Immature natural killer cell (primary cell): ENCODE data around the gene RAD51B. TPM values are rescaled to one million over a fixed set of nuclear protein-coding genes. Genes with fewer than 3 reads are reported as not detected.
A peak's percentile ranks its signal among the peaks of the same experiment; 100 is the strongest.
"Not testable (repeated sequence)": the region's sequence is repeated elsewhere in the genome, so short reads cannot be mapped to it uniquely, and the experiment has no call there.

Source experiments
- DNase-seq, 3 donors: peaks; one replicate each; pipeline ENCODE4 v3.0.0; 2022; ENCODE audit warnings: mixed read lengths in 1 of 3
- H3K27ac Mint-ChIP-seq, 6 donors: one replicate each; pipeline ENCODE4 v1.8.0; 2020; ENCODE audit warnings: mixed read lengths in 6 of 6, mild to moderate bottlenecking in 5 of 6, inconsistent platforms in 4 of 6, moderate library complexity in 3 of 6
- H3K27me3 Mint-ChIP-seq, 3 donors: one replicate each; pipeline ENCODE4 v1.8.0; 2020 to 2021; ENCODE audit warnings: low read depth in 3 of 3, mild to moderate bottlenecking in 3 of 3, mixed read lengths in 3 of 3, moderate library complexity in 3 of 3, inconsistent platforms in 1 of 3
- H3K36me3 Mint-ChIP-seq, 3 donors: one replicate each; pipeline ENCODE4 v1.8.0; 2020; ENCODE audit warnings: mixed read lengths in 3 of 3, inconsistent platforms in 2 of 3, mild to moderate bottlenecking in 2 of 3
- H3K4me1 Mint-ChIP-seq, 2 donors: one replicate each; pipeline ENCODE4 v1.8.0; 2020; ENCODE audit warnings: inconsistent platforms in 2 of 2, mild to moderate bottlenecking in 2 of 2, mixed read lengths in 2 of 2, moderate library complexity in 1 of 2
- H3K4me3 Mint-ChIP-seq, 5 donors: one replicate each; pipeline ENCODE4 v1.8.0; 2020; ENCODE audit warnings: mild to moderate bottlenecking in 5 of 5, mixed read lengths in 5 of 5, inconsistent platforms in 3 of 5, moderate library complexity in 3 of 5
- H3K9me3 Mint-ChIP-seq, 6 donors: one replicate each; pipeline ENCODE4 v1.8.0; 2020; ENCODE audit warnings: mild to moderate bottlenecking in 6 of 6, mixed read lengths in 6 of 6, inconsistent platforms in 4 of 6, moderate library complexity in 3 of 6
- polyA plus RNA-seq, 3 donors: library from polyadenylated mRNA; unstranded; fragments of 300-500 nt; fragmentation: Illumina TruSeq; gene quantifications; one replicate each; pipeline ENCODE4 v1.2.3, GENCODE V29; 2021

RAD51B gene
- polyA plus RNA-seq, 3 donors from 2014 or later, result 17.6 to 20.8 (median 17.7) TPM

DNA sequence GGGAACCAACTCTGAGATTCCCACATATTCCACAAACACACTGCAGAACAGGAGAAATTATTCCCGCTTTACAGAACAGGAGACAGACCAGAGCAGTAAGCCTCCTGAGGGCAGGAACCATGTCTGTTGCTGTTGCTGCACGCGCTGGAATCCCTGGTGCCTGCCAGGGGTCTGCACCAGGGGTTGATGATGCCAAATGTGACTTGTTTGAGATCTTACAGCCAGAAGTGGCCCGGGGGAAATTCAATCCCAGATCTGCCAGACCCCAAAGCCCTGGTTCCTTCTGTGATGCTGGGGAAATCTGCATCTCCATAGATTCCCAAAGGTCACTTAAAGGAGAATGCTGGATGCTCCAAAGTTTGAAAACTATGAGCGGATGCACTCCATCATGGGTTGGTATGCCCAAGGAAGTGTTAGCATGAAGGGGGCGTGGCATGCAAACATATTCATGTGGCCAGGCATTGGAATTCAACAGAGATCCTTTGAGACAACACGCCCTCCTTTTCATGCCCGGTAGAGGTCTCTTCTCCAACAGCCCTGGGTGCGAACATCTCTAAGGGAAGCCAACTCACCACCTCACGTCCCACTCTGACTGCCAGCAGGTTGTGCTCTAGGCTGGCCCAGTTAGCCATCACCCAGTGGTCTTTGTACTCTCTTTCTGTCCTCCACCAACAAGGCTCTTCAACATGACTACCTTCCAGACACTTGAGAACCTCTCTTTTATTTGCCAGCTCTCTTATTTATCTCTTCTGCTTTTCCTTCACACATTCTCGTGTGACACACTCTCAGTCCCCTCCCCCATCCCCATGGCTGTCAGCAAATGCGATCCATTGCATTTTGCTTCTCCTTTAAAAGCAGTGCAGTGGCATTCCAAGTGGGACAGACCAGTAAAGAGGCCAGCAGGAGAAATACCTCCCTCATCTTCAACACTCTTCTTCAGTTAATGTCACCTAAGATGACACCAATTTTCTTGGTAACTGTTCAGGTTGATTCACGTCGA, 841.9 kb downstream of the RAD51B start:
- DNase-seq, result no peak
- Mint-ChIP-seq H3K4me1 (peaks cover 27 to 44% of the 10 kb centered on the region in 2 donors), H3K27me3 (peaks cover 2 to 5% (median 5%) of the 10 kb centered on the region in 3 donors), H3K27ac (peak overlapping the region in 3 of 6 donors; percentile 2 to 60 (median 37)), H3K36me3 (no peaks in the 10 kb centered on the region), H3K9me3 (no peaks in the 10 kb centered on the region), H3K4me3 (peak overlapping the region in 1 of 5 donors; percentile 36)

DNA sequence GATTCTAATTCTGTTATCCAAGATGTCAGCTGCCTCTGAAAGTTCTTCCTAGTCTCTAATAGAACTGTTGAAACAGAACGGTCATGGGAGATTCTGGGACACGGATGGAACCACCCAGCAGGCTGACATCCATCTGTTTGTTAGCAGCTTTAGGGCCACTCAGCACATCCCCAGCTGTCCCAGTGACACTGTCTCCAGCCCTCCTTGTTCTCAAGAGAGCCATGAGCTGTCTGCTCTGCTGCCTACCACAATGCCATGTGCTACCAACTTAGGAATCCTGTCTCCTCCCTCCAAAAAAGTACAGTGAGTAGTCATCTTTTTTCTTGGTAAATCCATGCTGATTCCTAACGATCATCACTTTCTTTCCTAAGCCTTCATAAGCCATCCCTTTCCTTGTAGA, 842.8 kb downstream of the RAD51B start:
- Mint-ChIP-seq H3K9me3 (no peaks in the 10 kb centered on the region), H3K4me1 (peaks cover 27 to 49% of the 10 kb centered on the region in 2 donors), H3K27ac (peak overlapping the region in 3 of 6 donors; percentile 59 to 94 (median 74)), H3K4me3 (peak overlapping the region in 1 of 5 donors; percentile 36), H3K27me3 (peaks cover 2 to 5% (median 5%) of the 10 kb centered on the region in 3 donors), H3K36me3 (no peaks in the 10 kb centered on the region)
- DNase-seq, result no peak

DNA sequence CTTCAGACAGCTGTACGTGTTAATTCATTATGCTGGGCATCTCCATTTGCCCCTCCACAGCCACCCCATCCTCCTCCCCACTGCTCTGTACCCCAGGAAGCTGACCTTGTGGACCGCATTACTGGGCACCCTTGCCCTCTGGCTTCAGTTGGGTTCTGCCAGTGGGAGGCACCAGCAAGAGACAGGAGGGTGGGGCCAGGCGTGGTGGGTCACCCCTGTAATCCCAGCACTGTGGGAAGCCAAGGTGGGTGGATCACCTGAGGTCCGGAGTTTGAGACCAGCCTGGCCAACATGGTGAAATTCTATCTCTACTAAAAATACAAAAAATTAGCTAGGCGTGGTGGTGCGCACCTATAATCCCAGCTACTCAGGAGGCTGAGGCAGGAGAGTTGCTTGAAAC, 843.2 kb downstream of the RAD51B start:
- Mint-ChIP-seq H3K4me1 (peaks cover 27 to 49% of the 10 kb centered on the region in 2 donors), H3K27ac (peak overlapping the region; percentile 12 to 95 (median 84)), H3K4me3 (peak overlapping the region; percentile 64 to 91 (median 76))
- H3K9me3 Mint-ChIP-seq, H3K36me3 Mint-ChIP-seq, DNase-seq, H3K27me3 Mint-ChIP-seq: not testable (repeated sequence)

DNA sequence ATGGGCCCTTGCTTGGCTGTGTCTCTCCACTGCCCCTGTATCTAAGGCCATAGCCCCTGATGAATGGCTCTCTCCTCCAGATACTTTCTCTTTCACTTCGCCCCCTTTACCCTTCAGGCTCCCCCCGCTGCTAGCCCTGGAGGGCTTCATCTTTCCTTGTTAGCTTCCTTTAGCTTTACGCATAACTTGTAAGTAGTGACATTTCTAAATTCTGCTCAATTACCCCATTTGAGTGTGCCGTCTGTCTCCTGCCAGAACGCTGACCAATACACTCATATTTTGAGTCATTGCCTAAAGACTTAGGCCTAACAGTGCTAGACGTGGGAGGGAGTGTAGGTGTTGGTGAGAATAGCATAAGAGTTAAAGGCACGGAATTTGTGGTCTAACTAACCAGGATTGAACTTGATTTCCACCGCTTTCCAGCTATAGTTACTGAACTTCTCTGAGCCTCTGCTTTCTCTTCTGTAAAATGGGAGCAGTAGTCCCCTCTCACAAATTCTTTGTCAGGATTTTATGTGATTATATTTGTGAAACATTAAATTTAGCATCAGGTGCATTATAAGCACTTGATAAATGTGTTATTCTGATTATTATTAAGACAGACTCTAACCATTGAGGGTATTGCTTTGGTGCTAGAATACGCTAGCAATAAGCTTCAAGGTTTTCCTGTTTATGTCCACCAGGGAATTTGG, 844.0 kb downstream of the RAD51B start:
- Mint-ChIP-seq H3K36me3 (no peaks in the 10 kb centered on the region), H3K4me1 (peaks cover 27 to 49% of the 10 kb centered on the region in 2 donors), H3K9me3 (no peaks in the 10 kb centered on the region), H3K4me3 (peak overlapping the region; percentile 64 to 91 (median 76)), H3K27me3 (peaks cover 2 to 5% (median 5%) of the 10 kb centered on the region in 3 donors), H3K27ac (peak overlapping the region; percentile 12 to 95 (median 84))
- peak; percentile 20 to 42 (median 32) for DNase-seq

DNA sequence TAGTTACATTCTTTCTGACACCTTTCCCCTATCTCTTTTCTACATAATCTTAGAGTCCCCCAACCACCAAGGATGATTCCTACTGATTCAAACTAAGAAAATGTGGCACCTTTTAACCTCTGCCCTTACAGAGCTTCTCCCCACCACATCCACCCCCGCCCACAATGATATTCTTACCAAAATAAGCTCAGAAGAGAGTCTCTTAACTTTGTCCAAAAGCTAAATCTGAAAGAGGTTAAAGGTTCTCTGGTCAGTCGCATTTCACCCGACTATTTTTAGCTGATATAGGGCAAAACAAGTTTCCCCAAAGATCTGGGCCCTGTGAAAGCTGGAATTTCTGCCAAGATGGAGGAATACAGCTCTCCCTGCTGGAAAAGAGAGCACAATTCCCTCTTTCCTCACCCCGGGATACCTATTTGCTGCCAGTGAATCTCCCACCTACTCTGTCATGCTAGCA, 844.7 kb downstream of the RAD51B start:
- Mint-ChIP-seq H3K9me3 (no peaks in the 10 kb centered on the region), H3K27ac (peak overlapping the region; percentile 11 to 95 (median 61)), H3K36me3 (no peaks in the 10 kb centered on the region), H3K27me3 (peaks cover 2 to 5% (median 5%) of the 10 kb centered on the region in 3 donors), H3K4me3 (peak overlapping the region in 1 of 5 donors; percentile 91), H3K4me1 (peaks cover 27 to 49% of the 10 kb centered on the region in 2 donors)
- peak in 1 of 3 donors; percentile 25 for DNase-seq

DNA sequence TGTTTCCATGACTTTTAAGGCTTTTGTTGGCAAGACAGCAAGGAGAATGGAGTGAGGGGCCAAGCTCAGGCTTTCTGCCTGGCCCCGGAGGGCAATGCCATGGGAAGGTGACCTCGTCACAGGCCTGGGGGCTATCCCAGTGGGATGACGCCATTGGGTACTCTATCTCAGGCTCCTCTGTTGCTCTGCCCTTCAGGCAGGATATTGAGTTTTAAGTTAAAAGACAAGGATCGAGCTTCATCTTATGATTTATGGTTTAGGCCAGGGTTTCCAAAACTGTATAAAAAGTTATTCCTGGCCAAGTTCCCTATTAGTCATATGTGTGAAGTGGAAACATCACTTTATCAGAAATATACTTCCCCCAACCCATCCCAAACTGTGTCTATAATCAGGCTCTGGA, 845.6 kb downstream of the RAD51B start:
- H3K36me3 Mint-ChIP-seq, result no peaks in the 10 kb centered on the region
- peaks cover 27 to 49% of the 10 kb centered on the region in 2 donors for H3K4me1 Mint-ChIP-seq
- peaks cover 2 to 5% (median 5%) of the 10 kb centered on the region in 3 donors for H3K27me3 Mint-ChIP-seq
- H3K4me3 Mint-ChIP-seq, result no peak overlapping the region
- no peaks in the 10 kb centered on the region for H3K9me3 Mint-ChIP-seq
- no peak for DNase-seq
- H3K27ac Mint-ChIP-seq, result peak overlapping the region in 1 of 6 donors; percentile 50

DNA sequence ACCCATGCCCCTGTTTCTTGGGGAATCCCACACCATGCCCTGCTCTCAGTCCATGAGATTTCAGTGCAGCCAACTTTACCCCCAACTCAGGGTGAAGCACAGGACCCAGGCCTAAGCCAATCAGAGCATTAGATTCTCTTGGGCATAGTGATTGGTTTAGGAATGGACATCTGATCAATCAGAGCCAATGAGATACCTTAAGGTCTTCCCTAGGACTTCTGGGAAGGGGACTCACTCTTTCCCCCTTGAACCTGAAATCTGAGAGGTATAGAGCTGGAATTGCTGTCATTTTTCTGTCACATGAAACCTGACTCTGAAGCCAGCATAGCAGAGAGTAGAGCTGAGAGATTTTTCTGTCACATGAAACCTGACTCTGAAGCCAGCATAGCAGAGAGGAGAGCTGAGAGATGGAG, 846.2 kb downstream of the RAD51B start:
- Mint-ChIP-seq H3K27ac (peak overlapping the region in 4 of 6 donors; percentile 1 to 70 (median 14)), H3K4me1 (peaks cover 27 to 49% of the 10 kb centered on the region in 2 donors), H3K36me3 (no peaks in the 10 kb centered on the region), H3K27me3 (peaks cover 2 to 5% (median 5%) of the 10 kb centered on the region in 3 donors), H3K4me3 (no peak overlapping the region), H3K9me3 (no peaks in the 10 kb centered on the region)
- DNase-seq, result no peak

DNA sequence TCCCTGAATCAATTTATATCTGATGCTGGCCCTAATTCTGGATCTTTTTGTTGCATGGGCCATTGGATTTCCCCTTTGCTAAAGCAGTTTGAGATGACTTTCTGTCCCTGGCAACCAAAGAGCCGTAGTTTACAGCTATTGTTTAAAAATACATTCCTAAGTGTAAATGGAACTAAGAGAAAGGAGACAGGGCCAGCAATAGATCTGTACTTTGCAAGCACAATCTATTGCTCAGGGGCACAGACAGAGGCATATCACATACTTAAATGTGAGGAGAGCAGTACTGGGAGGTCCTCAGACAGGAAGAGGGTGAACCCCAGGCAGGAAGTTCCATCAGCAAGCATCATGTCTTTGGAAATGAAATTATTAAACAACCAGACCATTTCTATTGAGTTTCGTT, 846.7 kb downstream of the RAD51B start:
- no peak for DNase-seq
- H3K9me3 Mint-ChIP-seq, result no peaks in the 10 kb centered on the region
- peaks cover 27 to 49% of the 10 kb centered on the region in 2 donors for H3K4me1 Mint-ChIP-seq
- peak overlapping the region in 1 of 5 donors; percentile 17 for H3K4me3 Mint-ChIP-seq
- H3K27ac Mint-ChIP-seq, result peak overlapping the region in 4 of 6 donors; percentile 1 to 70 (median 19)
- H3K27me3 Mint-ChIP-seq, result peaks cover 2 to 5% (median 5%) of the 10 kb centered on the region in 3 donors
- no peaks in the 10 kb centered on the region for H3K36me3 Mint-ChIP-seq

DNA sequence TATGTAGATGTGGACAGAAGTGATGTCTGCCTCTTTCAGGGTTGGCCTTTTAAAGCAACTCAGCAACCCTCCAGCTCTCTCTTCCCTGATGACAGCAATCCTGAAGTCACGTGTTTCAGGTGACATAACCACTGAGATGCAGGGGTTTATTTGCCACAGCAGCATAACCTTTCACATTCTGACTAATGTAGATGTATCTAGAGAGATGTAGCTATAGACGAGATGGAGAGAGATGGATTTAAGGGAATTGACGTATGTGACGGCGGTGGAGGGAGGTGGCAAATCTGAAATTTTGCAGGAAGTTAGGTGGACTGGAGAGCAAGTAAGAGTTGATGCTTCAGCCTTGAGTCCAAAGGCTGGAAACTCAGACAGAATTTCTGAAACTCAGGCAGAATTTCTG, 847.3 kb downstream of the RAD51B start:
- Mint-ChIP-seq H3K27ac (peak overlapping the region in 1 of 6 donors; percentile 1), H3K36me3 (no peaks in the 10 kb centered on the region), H3K4me1 (peaks cover 27 to 45% of the 10 kb centered on the region in 2 donors), H3K9me3 (no peaks in the 10 kb centered on the region), H3K4me3 (no peak overlapping the region), H3K27me3 (peaks cover 1 to 5% (median 2%) of the 10 kb centered on the region in 3 donors)
- no peak for DNase-seq

DNA sequence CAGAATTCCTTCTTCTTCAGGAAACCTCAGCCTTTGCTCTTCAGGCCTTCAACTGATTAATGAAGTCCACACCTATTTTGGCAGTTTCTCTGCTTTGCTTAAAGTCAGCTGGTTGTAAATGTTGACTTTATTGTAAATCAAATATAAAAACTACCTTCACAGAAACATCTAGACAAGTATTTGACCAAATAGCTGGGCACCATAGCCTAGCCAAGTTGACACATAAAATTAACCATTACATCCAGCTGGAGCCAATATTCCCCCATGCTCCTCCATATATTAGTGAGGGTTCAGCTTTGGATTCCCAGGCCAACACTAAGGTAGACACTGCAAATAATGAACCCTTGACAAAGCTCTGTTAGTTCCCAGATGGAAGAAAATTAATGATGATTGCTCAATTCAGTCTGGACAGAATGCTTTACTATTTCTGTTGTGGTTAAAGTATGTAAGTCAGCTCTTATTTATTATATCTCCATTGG, 847.8 kb downstream of the RAD51B start:
- peak overlapping the region in 1 of 6 donors; percentile 1 for H3K27ac Mint-ChIP-seq
- H3K4me3 Mint-ChIP-seq, result no peak overlapping the region

DNA sequence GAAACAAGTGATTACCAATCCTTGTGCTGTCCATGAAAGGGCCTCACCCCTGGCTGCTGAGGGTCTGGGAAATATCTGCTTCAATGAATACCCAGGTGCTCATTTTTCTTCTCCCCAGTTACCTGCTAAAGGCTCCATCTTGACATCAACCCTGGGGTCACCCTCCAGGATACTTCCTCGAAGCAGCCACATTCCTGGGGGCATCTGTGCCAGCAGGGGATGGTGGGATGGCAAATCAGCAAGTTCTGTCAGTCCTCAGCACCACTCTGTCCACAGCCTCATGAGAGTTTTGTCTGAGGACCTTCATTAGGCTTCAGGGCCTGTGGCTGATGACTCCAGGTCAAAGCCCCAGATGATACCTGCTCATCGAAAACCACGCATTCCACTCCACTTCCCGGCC, 848.4 kb downstream of the RAD51B start:
- no peak overlapping the region for H3K4me3 Mint-ChIP-seq
- peaks cover 24 to 38% of the 10 kb centered on the region in 2 donors for H3K4me1 Mint-ChIP-seq

More for the DNA sequence above, 847.8 kb downstream of the RAD51B start:
- Mint-ChIP-seq H3K36me3 (no peaks in the 10 kb centered on the region), H3K9me3 (no peaks in the 10 kb centered on the region), H3K27me3 (peaks cover 0 to 5% (median 2%) of the 10 kb centered on the region in 3 donors), H3K4me1 (peaks cover 27 to 40% of the 10 kb centered on the region in 2 donors)
- no peak for DNase-seq

DNA sequence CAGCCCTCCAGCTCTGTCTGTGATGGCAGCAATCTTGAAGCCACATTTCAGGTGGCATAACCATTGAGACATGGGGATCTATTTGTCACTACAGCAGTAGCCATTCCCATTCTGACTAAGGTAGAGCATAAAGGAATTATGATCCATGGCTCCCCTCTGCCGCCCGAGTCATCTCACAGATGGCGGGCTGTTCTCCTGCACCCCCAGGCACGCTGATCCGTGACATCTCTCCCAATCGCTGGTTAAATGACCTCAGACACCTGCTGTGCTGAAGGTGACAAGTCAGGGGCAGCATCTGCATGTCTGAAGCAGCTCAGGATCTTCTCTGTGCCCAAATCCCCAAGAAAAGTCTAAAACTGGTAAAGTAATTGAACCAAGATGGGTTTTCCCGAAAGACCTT, 849.0 kb downstream of the RAD51B start:
- Mint-ChIP-seq H3K27me3 (peaks cover 0 to 2% (median 2%) of the 10 kb centered on the region in 3 donors), H3K36me3 (no peaks in the 10 kb centered on the region), H3K4me3 (no peak overlapping the region), H3K27ac (no peak overlapping the region), H3K9me3 (no peaks in the 10 kb centered on the region), H3K4me1 (peaks cover 18 to 33% of the 10 kb centered on the region in 2 donors)
- no peak for DNase-seq

More for the DNA sequence above, 848.4 kb downstream of the RAD51B start:
- no peak for DNase-seq
- Mint-ChIP-seq H3K9me3 (no peaks in the 10 kb centered on the region), H3K27ac (peak overlapping the region in 1 of 6 donors; percentile 3), H3K36me3 (no peaks in the 10 kb centered on the region), H3K27me3 (peaks cover 0 to 2% (median 2%) of the 10 kb centered on the region in 3 donors)

DNA sequence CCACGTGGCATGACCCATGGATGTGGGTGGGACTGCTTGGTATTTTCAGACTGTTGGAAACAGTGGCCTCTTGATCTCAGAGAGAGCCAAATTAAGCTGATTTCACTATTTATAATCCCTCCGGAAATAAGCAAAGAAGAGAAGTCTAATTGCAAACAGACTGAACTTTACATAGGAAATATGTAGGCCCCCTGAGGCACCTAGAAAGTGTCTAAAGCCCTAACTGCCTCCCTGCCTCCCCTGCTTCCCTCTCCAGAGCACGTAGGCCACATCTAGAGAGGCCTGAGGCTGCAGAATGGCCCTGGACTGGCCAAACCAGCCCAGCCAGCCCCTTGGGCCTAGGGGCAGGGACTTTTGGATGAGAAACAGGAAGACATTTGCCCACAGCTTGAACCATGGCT, 849.5 kb downstream of the RAD51B start:
- no peak for DNase-seq
- Mint-ChIP-seq H3K27ac (no peak overlapping the region), H3K9me3 (no peaks in the 10 kb centered on the region), H3K27me3 (peaks cover 0 to 2% (median 2%) of the 10 kb centered on the region in 3 donors), H3K4me3 (no peak overlapping the region), H3K36me3 (no peaks in the 10 kb centered on the region), H3K4me1 (peaks cover 14 to 27% of the 10 kb centered on the region in 2 donors)
